Endothelial cell of umbilical vein (primary cell): ENCODE results near the gene PHLPP1.

ENCODE experiments used
- CTCF ChIP-seq, 2 donors: IDR thresholded peaks; 1 replicate in 1 of 2; 2 replicates in 1 of 2; pipeline ENCODE4 v1.5.1; 2011; ENCODE audit warnings: low read length in 2 of 2, mild to moderate bottlenecking in 2 of 2, moderate library complexity in 2 of 2, control low read depth in 1 of 2, inconsistent platforms in 1 of 2, low read depth in 1 of 2; ENCODE audit not compliant: insufficient read depth in 1 of 2; ENCODE audit errors: extremely low read depth in 1 of 2
- EZH2 ChIP-seq: IDR thresholded peaks from 2 replicates; pipeline ENCODE4 v1.6.1; 2012; ENCODE audit warnings: borderline replicate concordance, low read depth, mild to moderate bottlenecking, moderate library complexity, low read length, inconsistent platforms; ENCODE audit not compliant: severe bottlenecking
- MAX ChIP-seq: IDR thresholded peaks from 2 replicates; pipeline ENCODE4 v1.6.1; 2011; ENCODE audit not compliant: insufficient read depth, insufficient read length

- TF ChIP-seq CTCF (IDR thresholded peaks at IDR 0.05; ENCODE audit: extremely low read depth in 1 of 2, insufficient read depth in 1 of 2, low read depth in 1 of 2, low read length in 2 of 2) (no peak), MAX (no peak), EZH2 (no peak)
These were observed 12.9 kb downstream of the PHLPP1 start for GRCh38 chr18:62728254-62728653.
